AG09309 (cell line): ENCODE data around the gene PRKAG2.
A peak's percentile ranks its signal among the peaks of the same experiment; 100 is the strongest.

Source experiments
- DNase-seq: peaks from one replicate; pipeline ENCODE4 v3.0.0-alpha.2; 2010; ENCODE audit warnings: low read depth
- H3K4me3 ChIP-seq: 2 replicates; pipeline ENCODE4 v1.5.1; 2011; ENCODE audit warnings: mild to moderate bottlenecking, low read depth, low read length, moderate library complexity; ENCODE audit not compliant: control insufficient read depth
- CTCF ChIP-seq: IDR thresholded peaks from 2 replicates; pipeline ENCODE4 v1.5.1; 2011; ENCODE audit warnings: mild to moderate bottlenecking, low read depth, low read length, inconsistent platforms; ENCODE audit not compliant: insufficient read depth, control insufficient read depth; ENCODE audit errors: missing control alignments

PRKAG2 gene

GRCh38 chr7:151876899-151877777 is at the start of gene PRKAG2:
PRKAG2 (minus strand) TSS chr7:151877115; CDS start chr7:151876620, 495 bp downstream.
- no peak for DNase-seq
- peak within 1 kb of the TSS; percentile 48 for H3K4me3 ChIP-seq
- TF ChIP-seq CTCF, result no peak

- TF ChIP-seq CTCF, result no peak
Observed at GRCh38 chr7:151926336-151926712, 49.4 kb upstream of the PRKAG2 start.

GRCh38 chr7:151925446-151926335 is 48.8 kb upstream of the PRKAG2 start:
- TF ChIP-seq CTCF, result no peak
- H3K4me3 ChIP-seq, result no peak overlapping the region
- no peak for DNase-seq

More at GRCh38 chr7:151926336-151926712, 49.4 kb upstream of the PRKAG2 start:
- H3K4me3 ChIP-seq, result no peak overlapping the region
- DNase-seq, result no peak

DNA sequence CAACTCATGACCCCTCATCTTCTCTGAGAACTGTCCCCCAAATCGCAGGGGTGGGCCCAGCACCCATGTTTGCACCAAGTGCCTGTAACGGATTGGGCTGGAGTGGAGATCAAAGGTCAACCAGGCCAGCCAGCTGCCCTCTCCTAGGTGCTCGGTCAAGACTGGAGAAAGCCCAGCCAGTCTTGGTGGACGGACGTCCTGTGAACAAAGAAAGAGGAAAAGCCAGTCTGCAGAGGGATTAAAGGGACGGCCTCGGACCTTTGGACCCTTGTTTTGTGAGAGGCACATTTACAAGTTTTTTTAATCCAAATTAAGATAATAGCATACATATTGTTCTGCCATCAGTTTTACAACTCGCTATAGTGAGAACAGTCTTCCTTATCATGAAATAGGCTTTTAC is 47.6 kb upstream of the PRKAG2 start:
- no peak for DNase-seq
- no peak for TF ChIP-seq CTCF
- H3K4me3 ChIP-seq, result no peak overlapping the region

DNA sequence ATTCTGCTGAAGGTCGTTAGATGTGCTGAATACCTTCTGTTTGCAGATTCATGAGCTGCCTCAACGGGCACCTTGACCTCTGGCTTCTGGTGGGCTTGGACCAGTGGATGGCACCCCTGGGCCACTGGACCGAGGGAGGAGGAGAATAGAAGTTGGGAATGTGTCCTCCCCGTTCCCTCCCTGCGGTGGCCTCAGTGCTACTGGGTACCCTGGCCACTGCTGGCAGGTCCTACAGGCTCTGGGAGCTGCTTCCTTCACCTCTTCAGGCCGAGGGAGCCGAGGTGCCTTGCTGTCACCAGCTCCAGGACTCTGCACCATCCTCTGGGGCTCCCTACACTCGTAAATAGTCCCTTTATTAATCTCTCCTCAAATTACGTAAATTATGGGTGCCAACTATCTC is 47.1 kb upstream of the PRKAG2 start:
- no peak for TF ChIP-seq CTCF
- no peak for DNase-seq
- H3K4me3 ChIP-seq, result no peak overlapping the region

GRCh38 chr7:151923097-151923876 is 46.4 kb upstream of the PRKAG2 start:
- DNase-seq, result no peak
- TF ChIP-seq CTCF, result no peak
- H3K4me3 ChIP-seq, result no peak overlapping the region
